ACC112 (cell line): ENCODE data around the gene CNOT11.
"Not testable (repeated sequence)": the region's sequence is repeated elsewhere in the genome, so short reads cannot be mapped to it uniquely, and the experiment has no call there.

Source experiments
- H2AFZ ChIP-seq: fragments of 200-600 bp; sonication (generic); one replicate; pipeline ENCODE4 v1.6.0; 2017; ENCODE audit warnings: antibody characterized with exemption, low read length; ENCODE audit not compliant: unreplicated experiment
- H3K27ac ChIP-seq: fragments of 200-600 bp; sonication (generic); 2 replicates; pipeline ENCODE4 v1.5.1; 2014; ENCODE audit warnings: low read depth, mild to moderate bottlenecking, antibody characterized with exemption, low read length, moderate library complexity
- H3K27me3 ChIP-seq: fragments of 200-600 bp; sonication (generic); 2 replicates; pipeline ENCODE4 v1.6.1; 2014; ENCODE audit warnings: mild to moderate bottlenecking, antibody characterized with exemption, low read length, moderate library complexity, mixed read lengths; ENCODE audit not compliant: insufficient read depth
- H3K36me3 ChIP-seq: fragments of 200-600 bp; sonication (generic); 2 replicates; pipeline ENCODE4 v1.6.1; 2016; ENCODE audit warnings: mild to moderate bottlenecking, antibody characterized with exemption, low read length, moderate library complexity, mixed read lengths; ENCODE audit not compliant: insufficient read depth
- H3K4me1 ChIP-seq: fragments of 200-600 bp; sonication (generic); one replicate; pipeline ENCODE4 v1.6.1; 2016; ENCODE audit warnings: low read length, mixed read lengths; ENCODE audit not compliant: insufficient read depth, unreplicated experiment, control insufficient read depth
- H3K4me3 ChIP-seq: fragments of 200-600 bp; sonication (generic); 2 replicates; pipeline ENCODE4 v1.5.1; 2014; ENCODE audit warnings: mild to moderate bottlenecking, low read depth, low read length
- H3K79me2 ChIP-seq: fragments of 200-600 bp; sonication (generic); one replicate; pipeline ENCODE4 v1.6.0; 2016; ENCODE audit warnings: low read length; ENCODE audit not compliant: control insufficient read depth, unreplicated experiment, insufficient read depth

Gene CNOT11

GRCh38 chr2:101252408-101253012, at the start of gene CNOT11:
Gene CNOT11, plus strand, starts transcription at chr2:101252886. Its CDS starts 79 bp downstream, at chr2:101252965.
- H3K4me1 ChIP-seq, result peaks cover 24% of the 10 kb centered on the region
- H3K27ac ChIP-seq, result peak within 1 kb of the TSS; percentile 66
- H2AFZ ChIP-seq, result peak within 1 kb of the TSS; percentile 97
- H3K79me2 ChIP-seq, result peaks cover 37% of the 10 kb centered on the region
- peak within 1 kb of the TSS; percentile 97 for H3K4me3 ChIP-seq
- no peaks in the 10 kb centered on the region for H3K36me3 ChIP-seq
- no peaks in the 10 kb centered on the region for H3K27me3 ChIP-seq

GRCh38 chr2:101204400-101205115, 48.1 kb upstream of the CNOT11 start:
- no peak overlapping the region for H3K27ac ChIP-seq

GRCh38 chr2:101205521-101206479, 46.9 kb upstream of the CNOT11 start:
- Histone ChIP-seq H3K27me3 (no peaks in the 10 kb centered on the region), H2AFZ (peak overlapping the region; percentile 91), H3K36me3 (no peaks in the 10 kb centered on the region), H3K4me1 (no peaks in the 10 kb centered on the region), H3K79me2 (no peaks in the 10 kb centered on the region), H3K4me3 (peak overlapping the region; percentile 75), H3K27ac (peak overlapping the region; percentile 55)

More at GRCh38 chr2:101204400-101205115, 48.1 kb upstream of the CNOT11 start:
- H2AFZ ChIP-seq, result no peak overlapping the region
- no peak overlapping the region for H3K4me3 ChIP-seq
- peaks cover 2% of the 10 kb centered on the region for H3K4me1 ChIP-seq
- no peaks in the 10 kb centered on the region for H3K36me3 ChIP-seq
- H3K79me2 ChIP-seq, result no peaks in the 10 kb centered on the region
- no peaks in the 10 kb centered on the region for H3K27me3 ChIP-seq

- no peak overlapping the region for H3K27ac ChIP-seq
- H3K27me3 ChIP-seq, result no peaks in the 10 kb centered on the region
- H3K4me1 ChIP-seq, result no peaks in the 10 kb centered on the region
Measured at GRCh38 chr2:101208830-101209229, 43.9 kb upstream of the CNOT11 start.

GRCh38 chr2:101219246-101219645, 33.4 kb upstream of the CNOT11 start:
- Histone ChIP-seq H3K79me2 (no peaks in the 10 kb centered on the region), H2AFZ (no peak overlapping the region)

More at GRCh38 chr2:101208830-101209229, 43.9 kb upstream of the CNOT11 start:
- no peaks in the 10 kb centered on the region for H3K36me3 ChIP-seq
- H3K4me3 ChIP-seq, result no peak overlapping the region
- no peaks in the 10 kb centered on the region for H3K79me2 ChIP-seq
- no peak overlapping the region for H2AFZ ChIP-seq

GRCh38 chr2:101220091-101220490, 32.6 kb upstream of the CNOT11 start:
- H3K27ac ChIP-seq, H3K27me3 ChIP-seq, H3K4me3 ChIP-seq, H3K79me2 ChIP-seq, H3K4me1 ChIP-seq, H2AFZ ChIP-seq, H3K36me3 ChIP-seq: not testable (repeated sequence)

More at GRCh38 chr2:101219246-101219645, 33.4 kb upstream of the CNOT11 start:
- H3K36me3 ChIP-seq, result no peaks in the 10 kb centered on the region
- no peaks in the 10 kb centered on the region for H3K27me3 ChIP-seq
- no peak overlapping the region for H3K4me3 ChIP-seq
- no peaks in the 10 kb centered on the region for H3K4me1 ChIP-seq
- no peak overlapping the region for H3K27ac ChIP-seq

- Histone ChIP-seq H3K4me3 (no peak overlapping the region), H3K36me3 (no peaks in the 10 kb centered on the region), H3K4me1 (no peaks in the 10 kb centered on the region), H3K79me2 (no peaks in the 10 kb centered on the region), H3K27me3 (no peaks in the 10 kb centered on the region), H2AFZ (no peak overlapping the region), H3K27ac (no peak overlapping the region)
Measured at GRCh38 chr2:101223814-101224231, 28.9 kb upstream of the CNOT11 start.

- Histone ChIP-seq H3K27ac (no peak overlapping the region), H2AFZ (no peak overlapping the region)
Measured at GRCh38 chr2:101230541-101231001, 22.1 kb upstream of the CNOT11 start.

GRCh38 chr2:101231240-101231639, 21.4 kb upstream of the CNOT11 start:
- Histone ChIP-seq H3K4me3 (no peak overlapping the region), H3K36me3 (no peaks in the 10 kb centered on the region), H3K27me3 (no peaks in the 10 kb centered on the region), H3K79me2 (no peaks in the 10 kb centered on the region), H3K27ac (no peak overlapping the region), H3K4me1 (no peaks in the 10 kb centered on the region), H2AFZ (no peak overlapping the region)

More at GRCh38 chr2:101230541-101231001, 22.1 kb upstream of the CNOT11 start:
- Histone ChIP-seq H3K27me3 (no peaks in the 10 kb centered on the region), H3K79me2 (no peaks in the 10 kb centered on the region), H3K36me3 (no peaks in the 10 kb centered on the region), H3K4me1 (no peaks in the 10 kb centered on the region), H3K4me3 (no peak overlapping the region)

GRCh38 chr2:101231937-101232730, 20.6 kb upstream of the CNOT11 start:
- H3K4me1 ChIP-seq, result no peaks in the 10 kb centered on the region
- H3K36me3 ChIP-seq, result no peaks in the 10 kb centered on the region
- H3K27me3 ChIP-seq, result no peaks in the 10 kb centered on the region
- no peak overlapping the region for H3K4me3 ChIP-seq
- no peak overlapping the region for H3K27ac ChIP-seq
- H3K79me2 ChIP-seq, result no peaks in the 10 kb centered on the region
- H2AFZ ChIP-seq, result no peak overlapping the region
